PFSK-1 (cell line): ENCODE data around the gene MAP4K4.

ENCODE experiments used
- FOXP2 ChIP-seq: optimal IDR thresholded peaks from 2 replicates; pipeline ENCODE3; 2011; ENCODE audit warnings: borderline replicate concordance, control low read depth, inconsistent platforms; ENCODE audit not compliant: insufficient read depth; ENCODE audit errors: extremely low read length, extremely low read depth
- POLR2AphosphoS5 ChIP-seq: IDR thresholded peaks from 2 replicates; pipeline ENCODE4 v1.6.1; 2012; ENCODE audit warnings: low read depth, mild to moderate bottlenecking, control low read depth, low read length, moderate library complexity
- SIN3A ChIP-seq: IDR thresholded peaks from 2 replicates; pipeline ENCODE4 v1.6.1; 2012; ENCODE audit warnings: mild to moderate bottlenecking, low read length, moderate library complexity, borderline replicate concordance; ENCODE audit not compliant: insufficient read depth
- TAF1 ChIP-seq: IDR thresholded peaks from 2 replicates; pipeline ENCODE4 v1.6.1; 2012; ENCODE audit warnings: low read length, control low read depth, borderline replicate concordance; ENCODE audit not compliant: insufficient read depth
- TF ChIP-seq, protein P1 (sequence below), 2 experiments: IDR thresholded peaks; 2 replicates each; pipeline versions ENCODE4 v1.6.1 to v1.8.0; 2011 to 2012; ENCODE audit warnings: low read depth in 2 of 2, low read length in 2 of 2, control low read depth in 1 of 2, inconsistent platforms in 1 of 2, mild to moderate bottlenecking in 1 of 2, moderate library complexity in 1 of 2; ENCODE audit not compliant: insufficient read depth in 1 of 2

Gene MAP4K4

DNA sequence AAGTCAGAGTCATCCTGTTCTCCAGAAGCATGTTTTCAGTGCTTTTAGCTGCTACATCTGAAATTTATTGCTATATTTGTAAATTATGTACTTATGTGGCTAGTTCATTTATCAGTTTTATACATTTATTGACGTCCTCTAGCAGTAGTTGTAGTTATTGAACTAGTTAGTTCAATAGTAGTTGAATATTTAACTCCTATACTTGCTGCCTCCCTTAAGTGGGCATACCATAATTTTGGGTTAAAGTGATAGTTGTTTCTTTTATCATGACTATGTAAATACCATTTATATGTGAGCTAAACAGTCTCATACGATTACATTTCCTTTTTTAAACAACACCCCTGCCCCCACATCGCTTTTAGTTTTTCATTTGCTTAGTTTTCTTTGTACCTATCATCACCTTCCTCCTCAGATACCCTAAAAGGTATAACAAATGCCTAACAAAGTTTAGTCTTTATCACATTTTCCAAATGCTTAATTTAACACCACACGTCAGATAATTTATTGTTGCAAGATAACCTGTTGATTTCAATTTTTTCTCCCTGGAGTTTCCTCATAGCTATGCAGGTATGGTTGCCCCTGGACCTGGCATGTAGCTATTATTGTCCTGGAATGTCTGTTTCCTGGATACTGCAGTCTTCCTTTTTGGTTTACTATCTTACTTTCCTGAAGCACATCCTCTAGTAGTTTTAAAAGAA lies 8.8 kb downstream of the MAP4K4 start:
- TF ChIP-seq POLR2AphosphoS5: no peak
- TF ChIP-seq SIN3A: no peak
- TF ChIP-seq, protein P1, sequence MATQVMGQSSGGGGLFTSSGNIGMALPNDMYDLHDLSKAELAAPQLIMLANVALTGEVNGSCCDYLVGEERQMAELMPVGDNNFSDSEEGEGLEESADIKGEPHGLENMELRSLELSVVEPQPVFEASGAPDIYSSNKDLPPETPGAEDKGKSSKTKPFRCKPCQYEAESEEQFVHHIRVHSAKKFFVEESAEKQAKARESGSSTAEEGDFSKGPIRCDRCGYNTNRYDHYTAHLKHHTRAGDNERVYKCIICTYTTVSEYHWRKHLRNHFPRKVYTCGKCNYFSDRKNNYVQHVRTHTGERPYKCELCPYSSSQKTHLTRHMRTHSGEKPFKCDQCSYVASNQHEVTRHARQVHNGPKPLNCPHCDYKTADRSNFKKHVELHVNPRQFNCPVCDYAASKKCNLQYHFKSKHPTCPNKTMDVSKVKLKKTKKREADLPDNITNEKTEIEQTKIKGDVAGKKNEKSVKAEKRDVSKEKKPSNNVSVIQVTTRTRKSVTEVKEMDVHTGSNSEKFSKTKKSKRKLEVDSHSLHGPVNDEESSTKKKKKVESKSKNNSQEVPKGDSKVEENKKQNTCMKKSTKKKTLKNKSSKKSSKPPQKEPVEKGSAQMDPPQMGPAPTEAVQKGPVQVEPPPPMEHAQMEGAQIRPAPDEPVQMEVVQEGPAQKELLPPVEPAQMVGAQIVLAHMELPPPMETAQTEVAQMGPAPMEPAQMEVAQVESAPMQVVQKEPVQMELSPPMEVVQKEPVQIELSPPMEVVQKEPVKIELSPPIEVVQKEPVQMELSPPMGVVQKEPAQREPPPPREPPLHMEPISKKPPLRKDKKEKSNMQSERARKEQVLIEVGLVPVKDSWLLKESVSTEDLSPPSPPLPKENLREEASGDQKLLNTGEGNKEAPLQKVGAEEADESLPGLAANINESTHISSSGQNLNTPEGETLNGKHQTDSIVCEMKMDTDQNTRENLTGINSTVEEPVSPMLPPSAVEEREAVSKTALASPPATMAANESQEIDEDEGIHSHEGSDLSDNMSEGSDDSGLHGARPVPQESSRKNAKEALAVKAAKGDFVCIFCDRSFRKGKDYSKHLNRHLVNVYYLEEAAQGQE (IDR thresholded peaks at IDR 0.05; ENCODE audit: insufficient read depth in 1 of 2, low read depth in 2 of 2, low read length in 2 of 2): no peak
- no peak for TF ChIP-seq FOXP2
- no peak for TF ChIP-seq TAF1

DNA sequence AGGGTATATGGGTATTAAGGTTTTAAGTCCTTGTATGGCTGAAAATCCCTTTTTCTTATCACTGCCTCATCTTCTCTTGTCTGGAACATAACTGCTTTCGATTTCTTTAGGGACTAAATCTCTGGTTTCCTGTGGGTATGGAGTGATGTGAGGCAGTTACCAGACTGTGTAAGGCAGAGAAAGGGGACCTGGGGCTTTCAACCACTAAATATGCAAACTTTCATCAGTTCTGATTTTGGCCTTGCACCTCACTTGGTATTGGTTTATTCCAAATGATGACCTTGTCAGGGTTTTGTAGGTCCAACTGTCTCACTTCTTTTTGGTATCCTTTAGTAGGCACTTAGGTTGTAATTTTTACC lies 9.3 kb downstream of the MAP4K4 start:
- TF ChIP-seq SIN3A: no peak
- TF ChIP-seq, protein P1 (IDR thresholded peaks at IDR 0.05; ENCODE audit: insufficient read depth in 1 of 2, low read depth in 2 of 2, low read length in 2 of 2): no peak
- no peak for TF ChIP-seq TAF1
- TF ChIP-seq FOXP2: no peak
- no peak for TF ChIP-seq POLR2AphosphoS5

DNA sequence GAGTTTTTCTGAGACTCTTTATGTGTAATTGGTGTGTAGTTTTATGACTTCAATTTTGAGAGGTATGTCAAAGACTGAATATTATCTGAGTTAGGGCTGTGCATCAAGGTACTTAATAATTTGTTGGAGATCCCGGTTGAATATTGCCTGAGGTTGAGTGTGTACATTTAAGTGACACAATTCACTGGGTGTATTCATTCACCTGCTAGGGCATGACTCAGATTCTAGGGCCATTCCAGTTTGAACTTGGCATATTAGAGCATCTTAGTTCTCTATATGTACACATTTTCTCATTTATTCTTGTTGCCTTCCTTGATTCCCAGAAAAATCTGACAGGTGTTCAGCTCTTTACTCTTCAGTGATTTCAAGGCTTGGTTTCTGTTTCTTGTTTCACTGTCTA lies 12.5 kb downstream of the MAP4K4 start:
- no peak for TF ChIP-seq FOXP2
- TF ChIP-seq SIN3A: no peak
- TF ChIP-seq POLR2AphosphoS5: no peak
- no peak for TF ChIP-seq TAF1
- TF ChIP-seq, protein P1 (IDR thresholded peaks at IDR 0.05; ENCODE audit: insufficient read depth in 1 of 2, low read depth in 2 of 2, low read length in 2 of 2): no peak

GRCh38 chr2:101710471-101711318 lies 13.2 kb downstream of the MAP4K4 start:
- TF ChIP-seq, protein P1 (IDR thresholded peaks at IDR 0.05; ENCODE audit: insufficient read depth in 1 of 2, low read depth in 2 of 2, low read length in 2 of 2): no peak
- no peak for TF ChIP-seq SIN3A
- no peak for TF ChIP-seq FOXP2
- TF ChIP-seq POLR2AphosphoS5: no peak
- no peak for TF ChIP-seq TAF1
